ENCODE results near the gene RFC3. TPM values are rescaled to one million over a fixed set of nuclear protein-coding genes. Genes with fewer than 3 reads are reported as not detected.
"Not testable (repeated sequence)": the region's sequence is repeated elsewhere in the genome, so short reads cannot be mapped to it uniquely, and the experiment has no call there.

Gene RFC3
- total RNA-seq, 4 donors from 2014 or later: 3.3 to 62.5 (median 4.4) TPM; not detected in 1

- intact Hi-C loops (cut with DNase I; ENCODE audit: low total_unique reads): no loop called here
- TF ChIP-seq POLR2AphosphoS5 (IDR thresholded peaks at IDR 0.05): no peak
- no peaks in the 10 kb centered on the region for H3K36me3 ChIP-seq
- no peaks in the 10 kb centered on the region for H3K4me1 ChIP-seq
- in situ Hi-C loops (cut with MboI; ENCODE audit: low pct_ligation_motif_present in 1 of 4, low pct_unique_long_range_greater_than_20kb in 1 of 4, low sequenced_read_pairs in 3 of 4): no loop called here
- DNase-seq: no peak
- no peaks in the 10 kb centered on the region for H3K27me3 ChIP-seq
- H3K27ac ChIP-seq: no peak overlapping the region
- no peak overlapping the region for H3K4me3 ChIP-seq
- WGBS, 2 donors (ENCODE audit: low coverage in 1 of 2): 61 to 68% methylated on average over 2 of the region's 2 CpGs
- no peaks in the 10 kb centered on the region for H3K9me3 ChIP-seq
Observed at GRCh38 chr13:33775339-33776108, 42.4 kb upstream of the RFC3 start.

DNA sequence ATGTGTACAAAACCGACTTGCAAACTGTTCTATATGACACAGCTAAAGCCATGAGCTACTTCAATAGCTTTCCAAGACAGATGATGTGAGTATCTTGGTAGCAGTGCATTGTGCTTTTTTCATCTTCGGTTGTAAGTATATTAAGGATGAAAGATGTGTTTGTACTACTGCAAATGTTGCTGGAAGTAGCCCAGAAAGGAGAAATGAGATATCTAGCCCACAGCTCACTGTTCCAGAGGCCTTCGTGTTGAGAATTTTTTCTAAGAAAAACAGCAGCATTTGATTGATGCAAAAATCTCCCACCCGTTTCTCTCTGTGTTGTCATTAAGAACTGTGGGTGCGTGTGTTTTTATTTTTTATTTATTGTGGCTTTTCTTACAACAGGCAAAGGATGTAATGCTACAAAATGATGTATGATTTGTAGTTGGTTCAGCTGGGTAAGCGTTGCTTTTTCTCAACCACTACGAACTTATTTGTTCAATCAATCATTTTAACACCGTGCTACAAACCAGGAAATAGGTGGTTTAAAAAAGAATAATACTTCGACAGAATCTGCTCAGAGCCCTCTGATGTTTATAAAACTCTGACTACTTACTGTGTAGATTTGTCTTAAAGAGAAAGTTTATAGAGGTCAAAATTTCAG is 41.6 kb upstream of the RFC3 start:
- intact Hi-C loops (cut with DNase I; ENCODE audit: low total_unique reads): no loop called here
- Histone ChIP-seq H3K36me3 (no peaks in the 10 kb centered on the region), H3K4me3 (no peak overlapping the region), H3K9me3 (no peaks in the 10 kb centered on the region), H3K27ac (no peak overlapping the region), H3K4me1 (no peaks in the 10 kb centered on the region), H3K27me3 (no peaks in the 10 kb centered on the region)
- no peak for DNase-seq
- WGBS, 2 donors (ENCODE audit: low coverage in 1 of 2): 35 to 41% methylated on average over 9 of the region's 9 CpGs
- TF ChIP-seq, protein P1, sequence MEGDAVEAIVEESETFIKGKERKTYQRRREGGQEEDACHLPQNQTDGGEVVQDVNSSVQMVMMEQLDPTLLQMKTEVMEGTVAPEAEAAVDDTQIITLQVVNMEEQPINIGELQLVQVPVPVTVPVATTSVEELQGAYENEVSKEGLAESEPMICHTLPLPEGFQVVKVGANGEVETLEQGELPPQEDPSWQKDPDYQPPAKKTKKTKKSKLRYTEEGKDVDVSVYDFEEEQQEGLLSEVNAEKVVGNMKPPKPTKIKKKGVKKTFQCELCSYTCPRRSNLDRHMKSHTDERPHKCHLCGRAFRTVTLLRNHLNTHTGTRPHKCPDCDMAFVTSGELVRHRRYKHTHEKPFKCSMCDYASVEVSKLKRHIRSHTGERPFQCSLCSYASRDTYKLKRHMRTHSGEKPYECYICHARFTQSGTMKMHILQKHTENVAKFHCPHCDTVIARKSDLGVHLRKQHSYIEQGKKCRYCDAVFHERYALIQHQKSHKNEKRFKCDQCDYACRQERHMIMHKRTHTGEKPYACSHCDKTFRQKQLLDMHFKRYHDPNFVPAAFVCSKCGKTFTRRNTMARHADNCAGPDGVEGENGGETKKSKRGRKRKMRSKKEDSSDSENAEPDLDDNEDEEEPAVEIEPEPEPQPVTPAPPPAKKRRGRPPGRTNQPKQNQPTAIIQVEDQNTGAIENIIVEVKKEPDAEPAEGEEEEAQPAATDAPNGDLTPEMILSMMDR (IDR thresholded peaks at IDR 0.05): no peak
- no peak for TF ChIP-seq POLR2A (IDR thresholded peaks at IDR 0.05)
- TF ChIP-seq EP300 (IDR thresholded peaks at IDR 0.05; ENCODE audit: low read depth): no peak
- no peak for TF ChIP-seq POLR2AphosphoS5 (IDR thresholded peaks at IDR 0.05)
- in situ Hi-C loops (cut with MboI; ENCODE audit: low pct_ligation_motif_present in 1 of 4, low pct_unique_long_range_greater_than_20kb in 1 of 4, low sequenced_read_pairs in 3 of 4): no loop called here

- intact Hi-C loops (cut with DNase I; ENCODE audit: low total_unique reads): no loop called here
- Histone ChIP-seq H3K36me3 (no peaks in the 10 kb centered on the region), H3K4me3 (no peak overlapping the region), H3K4me1 (peaks cover 0 to 4% (median 0%) of the 10 kb centered on the region in 4 donors), H3K27ac (no peak overlapping the region), H3K27me3 (no peaks in the 10 kb centered on the region), H3K9me3 (no peaks in the 10 kb centered on the region)
- 68 to 100% methylated on average over 3 to 4 of the region's 4 CpGs for WGBS, 2 donors (ENCODE audit: low coverage in 1 of 2)
- DNase-seq: no peak
- no peak for TF ChIP-seq EP300 (IDR thresholded peaks at IDR 0.05; ENCODE audit: low read depth)
- TF ChIP-seq, protein P1 (IDR thresholded peaks at IDR 0.05): no peak
- no peak for TF ChIP-seq POLR2AphosphoS5 (IDR thresholded peaks at IDR 0.05)
- no peak for TF ChIP-seq POLR2A (IDR thresholded peaks at IDR 0.05)
- in situ Hi-C loops (cut with MboI; ENCODE audit: low pct_ligation_motif_present in 1 of 4, low pct_unique_long_range_greater_than_20kb in 1 of 4, low sequenced_read_pairs in 3 of 4): no loop called here
Observed at GRCh38 chr13:33782631-33783030, 35.3 kb upstream of the RFC3 start.

DNA sequence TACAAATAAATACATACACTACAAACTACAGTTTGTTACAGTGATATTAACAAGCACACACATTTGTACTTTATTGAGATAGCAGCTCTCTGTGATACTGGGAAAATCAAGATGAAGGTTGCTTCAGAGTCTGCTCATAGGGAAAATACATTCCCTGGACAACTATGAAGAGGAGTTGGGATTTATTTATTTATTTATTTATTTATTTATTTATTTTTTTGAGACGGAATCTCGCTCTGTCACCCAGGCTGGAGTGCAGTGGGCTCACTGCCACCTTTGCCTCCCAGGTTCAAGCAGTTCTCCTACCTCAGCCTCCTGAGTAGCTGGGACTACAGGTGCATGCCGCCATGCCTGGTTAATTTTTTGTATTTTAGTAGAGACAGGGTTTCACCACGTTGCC is 34.7 kb upstream of the RFC3 start:
- H3K36me3 ChIP-seq; DNase-seq; intact Hi-C loops (cut with DNase I; ENCODE audit: low total_unique reads); H3K27me3 ChIP-seq; H3K9me3 ChIP-seq; H3K27ac ChIP-seq; H3K4me1 ChIP-seq; H3K4me3 ChIP-seq; in situ Hi-C loops (cut with MboI; ENCODE audit: low pct_ligation_motif_present in 1 of 4, low pct_unique_long_range_greater_than_20kb in 1 of 4, low sequenced_read_pairs in 3 of 4): not testable (repeated sequence)
- 27 to 46% methylated on average over 3 to 4 of the region's 4 CpGs for WGBS, 2 donors (ENCODE audit: low coverage in 1 of 2)

- Histone ChIP-seq H3K4me1 (peaks cover 0 to 4% (median 0%) of the 10 kb centered on the region in 4 donors), H3K4me3 (no peak overlapping the region), H3K9me3 (no peaks in the 10 kb centered on the region), H3K27ac (no peak overlapping the region), H3K36me3 (no peaks in the 10 kb centered on the region), H3K27me3 (no peaks in the 10 kb centered on the region)
- TF ChIP-seq EP300 (IDR thresholded peaks at IDR 0.05; ENCODE audit: low read depth) (no peak), POLR2A (IDR thresholded peaks at IDR 0.05) (no peak), POLR2AphosphoS5 (IDR thresholded peaks at IDR 0.05) (no peak)
- TF ChIP-seq, protein P1 (IDR thresholded peaks at IDR 0.05): no peak
- WGBS, 2 donors (ENCODE audit: low coverage in 1 of 2): 93 to 100% methylated on average over 1 of the region's 1 CpG
- DNase-seq: no peak
- in situ Hi-C loops (cut with MboI; ENCODE audit: low pct_ligation_motif_present in 1 of 4, low pct_unique_long_range_greater_than_20kb in 1 of 4, low sequenced_read_pairs in 3 of 4) (no loop called here), intact Hi-C loops (cut with DNase I; ENCODE audit: low total_unique reads) (no loop called here)
Observed at GRCh38 chr13:33784738-33785137, 33.2 kb upstream of the RFC3 start.
